ENCODE data around the gene KIAA1191.

Gene KIAA1191

GRCh38 chr5:176406436-176407052 is 45.0 kb upstream of the KIAA1191 start (continued):
- TF ChIP-seq, protein P1, sequence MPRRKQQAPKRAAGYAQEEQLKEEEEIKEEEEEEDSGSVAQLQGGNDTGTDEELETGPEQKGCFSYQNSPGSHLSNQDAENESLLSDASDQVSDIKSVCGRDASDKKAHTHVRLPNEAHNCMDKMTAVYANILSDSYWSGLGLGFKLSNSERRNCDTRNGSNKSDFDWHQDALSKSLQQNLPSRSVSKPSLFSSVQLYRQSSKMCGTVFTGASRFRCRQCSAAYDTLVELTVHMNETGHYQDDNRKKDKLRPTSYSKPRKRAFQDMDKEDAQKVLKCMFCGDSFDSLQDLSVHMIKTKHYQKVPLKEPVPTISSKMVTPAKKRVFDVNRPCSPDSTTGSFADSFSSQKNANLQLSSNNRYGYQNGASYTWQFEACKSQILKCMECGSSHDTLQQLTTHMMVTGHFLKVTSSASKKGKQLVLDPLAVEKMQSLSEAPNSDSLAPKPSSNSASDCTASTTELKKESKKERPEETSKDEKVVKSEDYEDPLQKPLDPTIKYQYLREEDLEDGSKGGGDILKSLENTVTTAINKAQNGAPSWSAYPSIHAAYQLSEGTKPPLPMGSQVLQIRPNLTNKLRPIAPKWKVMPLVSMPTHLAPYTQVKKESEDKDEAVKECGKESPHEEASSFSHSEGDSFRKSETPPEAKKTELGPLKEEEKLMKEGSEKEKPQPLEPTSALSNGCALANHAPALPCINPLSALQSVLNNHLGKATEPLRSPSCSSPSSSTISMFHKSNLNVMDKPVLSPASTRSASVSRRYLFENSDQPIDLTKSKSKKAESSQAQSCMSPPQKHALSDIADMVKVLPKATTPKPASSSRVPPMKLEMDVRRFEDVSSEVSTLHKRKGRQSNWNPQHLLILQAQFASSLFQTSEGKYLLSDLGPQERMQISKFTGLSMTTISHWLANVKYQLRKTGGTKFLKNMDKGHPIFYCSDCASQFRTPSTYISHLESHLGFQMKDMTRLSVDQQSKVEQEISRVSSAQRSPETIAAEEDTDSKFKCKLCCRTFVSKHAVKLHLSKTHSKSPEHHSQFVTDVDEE (CRISPR knock-in tag; IDR thresholded peaks at IDR 0.05), result no peak
- TF ChIP-seq OSR1 (CRISPR knock-in tag; IDR thresholded peaks at IDR 0.05) (no peak), RARB (CRISPR knock-in tag; IDR thresholded peaks at IDR 0.05) (no peak)

- TF ChIP-seq ZC3H10 (CRISPR knock-in tag; IDR thresholded peaks at IDR 0.05) (no peak), ESRRG (CRISPR knock-in tag; IDR thresholded peaks at IDR 0.05) (no peak), ZNF565 (CRISPR knock-in tag; conservative IDR thresholded peaks at IDR 0.05; ENCODE audit: low read depth) (no peak), SNAI2 (CRISPR knock-in tag; IDR thresholded peaks at IDR 0.05) (no peak), OSR1 (CRISPR knock-in tag; IDR thresholded peaks at IDR 0.05) (no peak), TOX (CRISPR knock-in tag; IDR thresholded peaks at IDR 0.05; ENCODE audit: borderline replicate concordance) (no peak), CSRNP3 (CRISPR knock-in tag; IDR thresholded peaks at IDR 0.05) (no peak), ZNF8 (CRISPR knock-in tag; IDR thresholded peaks at IDR 0.05) (no peak), BACH2 (CRISPR knock-in tag; IDR thresholded peaks at IDR 0.05; ENCODE audit: borderline replicate concordance) (no peak), PPARA (CRISPR knock-in tag; IDR thresholded peaks at IDR 0.05; ENCODE audit: borderline replicate concordance) (no peak), ZNF70 (CRISPR knock-in tag; IDR thresholded peaks at IDR 0.05) (no peak), RARB (CRISPR knock-in tag; IDR thresholded peaks at IDR 0.05) (no peak)
- TF ChIP-seq, protein P1 (CRISPR knock-in tag; IDR thresholded peaks at IDR 0.05), result no peak
- no peak; the same call in 2 of the 3 replicates for ATAC-seq
Measured at GRCh38 chr5:176405656-176406435, 44.3 kb upstream of the KIAA1191 start.

DNA sequence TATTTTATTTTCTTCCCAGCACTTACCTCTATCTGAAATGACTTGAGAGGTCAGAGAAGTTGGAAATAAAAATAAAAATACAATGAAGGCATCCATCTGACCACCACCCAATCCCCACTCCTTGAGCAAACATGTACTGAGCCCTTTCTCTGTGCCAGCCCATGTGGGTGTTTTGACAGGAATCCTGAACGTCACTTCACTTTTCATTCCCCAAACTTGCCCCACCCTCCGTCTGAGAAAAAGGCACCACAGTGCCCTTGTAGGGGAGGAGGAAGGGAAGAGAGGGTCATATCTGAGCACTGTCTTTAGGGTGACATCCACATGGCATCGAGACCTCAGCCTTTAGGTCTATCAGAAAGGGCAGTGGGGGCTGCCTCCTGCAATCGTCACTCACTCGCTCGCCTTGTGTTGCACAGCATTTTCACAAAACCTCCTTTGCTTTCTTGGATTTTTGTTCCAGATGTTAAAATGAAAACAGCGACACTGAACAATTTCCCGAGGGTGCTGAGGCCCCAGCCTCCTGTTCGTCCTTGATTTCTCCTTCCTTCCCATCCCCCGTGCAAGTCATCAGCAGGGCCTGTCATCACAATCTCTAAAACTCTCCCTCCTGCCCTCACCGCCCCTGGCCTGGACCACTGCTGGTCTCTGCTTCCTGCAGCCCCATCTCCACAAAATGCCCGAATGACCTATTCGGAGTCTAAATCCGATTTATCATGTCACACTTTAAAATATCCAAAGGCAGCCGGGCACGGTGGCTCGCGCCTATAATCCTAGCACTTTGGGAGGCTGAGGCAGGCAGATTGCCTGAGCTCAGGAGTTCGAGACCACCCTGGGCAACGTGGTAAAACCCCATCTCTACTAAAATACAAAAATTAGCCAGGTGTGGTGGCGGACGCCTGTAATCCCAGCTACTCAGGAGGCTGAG is 40.0 kb upstream of the KIAA1191 start:
- TF ChIP-seq GLIS3 (CRISPR knock-in tag; IDR thresholded peaks at IDR 0.05) (no peak), ZFP3 (CRISPR knock-in tag; IDR thresholded peaks at IDR 0.05) (no peak), RARB (CRISPR knock-in tag; IDR thresholded peaks at IDR 0.05) (no peak), ZFP30 (CRISPR knock-in tag; IDR thresholded peaks at IDR 0.05) (no peak), PATZ1 (CRISPR knock-in tag; IDR thresholded peaks at IDR 0.05; ENCODE audit: borderline replicate concordance) (no peak), ZNF70 (CRISPR knock-in tag; IDR thresholded peaks at IDR 0.05) (no peak)
- TF ChIP-seq, protein P2, sequence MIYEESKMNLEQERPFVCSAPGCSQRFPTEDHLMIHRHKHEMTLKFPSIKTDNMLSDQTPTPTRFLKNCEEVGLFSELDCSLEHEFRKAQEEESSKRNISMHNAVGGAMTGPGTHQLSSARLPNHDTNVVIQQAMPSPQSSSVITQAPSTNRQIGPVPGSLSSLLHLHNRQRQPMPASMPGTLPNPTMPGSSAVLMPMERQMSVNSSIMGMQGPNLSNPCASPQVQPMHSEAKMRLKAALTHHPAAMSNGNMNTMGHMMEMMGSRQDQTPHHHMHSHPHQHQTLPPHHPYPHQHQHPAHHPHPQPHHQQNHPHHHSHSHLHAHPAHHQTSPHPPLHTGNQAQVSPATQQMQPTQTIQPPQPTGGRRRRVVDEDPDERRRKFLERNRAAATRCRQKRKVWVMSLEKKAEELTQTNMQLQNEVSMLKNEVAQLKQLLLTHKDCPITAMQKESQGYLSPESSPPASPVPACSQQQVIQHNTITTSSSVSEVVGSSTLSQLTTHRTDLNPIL (CRISPR knock-in tag; IDR thresholded peaks at IDR 0.05; ENCODE audit: low read depth), result no peak
- no peak for ATAC-seq
